Activated T-cell treated with anti-CD3 and anti-CD28 coated beads, Interleukin-2, amount 50 U/mL, for 4 hours (primary cell): ENCODE measurements around the gene ATP4B. TPM values are rescaled to one million over a fixed set of nuclear protein-coding genes. Genes with fewer than 3 reads are reported as not detected.

Experiments used
- ATAC-seq, 2 donors: fragments of 200-7000 bp; cut with Tn5 transposase; one replicate each; pipeline ENCODE4 v1.10.0; 2021
- DNase-seq: peaks from one replicate; pipeline ENCODE4 v3.0.0-alpha.2; 2020
- H3K27me3 Mint-ChIP-seq: one replicate; pipeline ENCODE4 v1.8.0; 2021; ENCODE audit warnings: low read depth, mixed read lengths
- H3K36me3 Mint-ChIP-seq: one replicate; pipeline ENCODE4 v1.8.0; 2022; ENCODE audit warnings: mixed read lengths; ENCODE audit not compliant: insufficient read depth
- H3K4me1 Mint-ChIP-seq: one replicate; pipeline ENCODE4 v1.8.0; 2021; ENCODE audit warnings: low read depth, mixed read lengths
- H3K4me3 Mint-ChIP-seq: one replicate; pipeline ENCODE4 v1.8.0; 2021; ENCODE audit warnings: mild to moderate bottlenecking, moderate library complexity, mixed read lengths
- H3K9me3 Mint-ChIP-seq: one replicate; pipeline ENCODE4 v1.8.0; 2021; ENCODE audit warnings: mixed read lengths
- total RNA-seq, 3 donors: library from RNA; stranded (reverse); gene quantifications; one replicate each; pipeline ENCODE4 v1.2.1, GENCODE V29; 2021

Gene ATP4B
- total RNA-seq, 3 donors from 2014 or later, result not detected

GRCh38 chr13:113618455-113618854, 39.5 kb downstream of the ATP4B start:
- H3K27me3 Mint-ChIP-seq, result no peaks in the 10 kb centered on the region
- no peak overlapping the region for H3K4me3 Mint-ChIP-seq
- H3K9me3 Mint-ChIP-seq, result no peaks in the 10 kb centered on the region
- ATAC-seq (no peak), DNase-seq (no peak)
- peaks cover 3% of the 10 kb centered on the region for H3K4me1 Mint-ChIP-seq
- H3K36me3 Mint-ChIP-seq, result peaks cover 14% of the 10 kb centered on the region

GRCh38 chr13:113617961-113618360, 40.0 kb downstream of the ATP4B start:
- H3K4me3 Mint-ChIP-seq, result no peak overlapping the region
- peaks cover 13% of the 10 kb centered on the region for H3K36me3 Mint-ChIP-seq
- DNase-seq (no peak), ATAC-seq (no peak)
- no peaks in the 10 kb centered on the region for H3K9me3 Mint-ChIP-seq
- H3K27me3 Mint-ChIP-seq, result no peaks in the 10 kb centered on the region
- peaks cover 3% of the 10 kb centered on the region for H3K4me1 Mint-ChIP-seq

- Mint-ChIP-seq H3K27me3 (no peaks in the 10 kb centered on the region), H3K9me3 (no peaks in the 10 kb centered on the region), H3K4me1 (peaks cover 10% of the 10 kb centered on the region), H3K36me3 (peaks cover 11% of the 10 kb centered on the region), H3K4me3 (no peak overlapping the region)
- no peak for DNase-seq
- no peak for ATAC-seq
These were observed 40.8 kb downstream of the ATP4B start for GRCh38 chr13:113616991-113617749.

GRCh38 chr13:113616281-113616906, 41.6 kb downstream of the ATP4B start:
- ATAC-seq, result no peak
- H3K4me1 Mint-ChIP-seq, result peaks cover 10% of the 10 kb centered on the region
- no peaks in the 10 kb centered on the region for H3K9me3 Mint-ChIP-seq
- H3K36me3 Mint-ChIP-seq, result peaks cover 15% of the 10 kb centered on the region
- no peaks in the 10 kb centered on the region for H3K27me3 Mint-ChIP-seq
- DNase-seq, result no peak
- no peak overlapping the region for H3K4me3 Mint-ChIP-seq

GRCh38 chr13:113613789-113614379, 44.1 kb downstream of the ATP4B start:
- Mint-ChIP-seq H3K4me1 (peaks cover 10% of the 10 kb centered on the region), H3K9me3 (no peaks in the 10 kb centered on the region), H3K4me3 (no peak overlapping the region), H3K36me3 (peaks cover 25% of the 10 kb centered on the region), H3K27me3 (no peaks in the 10 kb centered on the region)
- DNase-seq (no peak), ATAC-seq (no peak)

- peaks cover 24% of the 10 kb centered on the region for H3K36me3 Mint-ChIP-seq
- ATAC-seq (no peak), DNase-seq (no peak)
- peaks cover 7% of the 10 kb centered on the region for H3K4me1 Mint-ChIP-seq
- no peak overlapping the region for H3K4me3 Mint-ChIP-seq
- no peaks in the 10 kb centered on the region for H3K27me3 Mint-ChIP-seq
- no peaks in the 10 kb centered on the region for H3K9me3 Mint-ChIP-seq
These were observed 45.4 kb downstream of the ATP4B start for GRCh38 chr13:113612607-113613006.

GRCh38 chr13:113611996-113612395, 46.0 kb downstream of the ATP4B start:
- ATAC-seq, result no peak
- Mint-ChIP-seq H3K36me3 (peaks cover 24% of the 10 kb centered on the region), H3K4me3 (no peak overlapping the region), H3K27me3 (no peaks in the 10 kb centered on the region), H3K4me1 (peaks cover 7% of the 10 kb centered on the region), H3K9me3 (no peaks in the 10 kb centered on the region)
- DNase-seq, result no peak

- Mint-ChIP-seq H3K36me3 (peaks cover 22% of the 10 kb centered on the region), H3K27me3 (no peaks in the 10 kb centered on the region), H3K4me1 (peaks cover 12% of the 10 kb centered on the region), H3K4me3 (no peak overlapping the region), H3K9me3 (no peaks in the 10 kb centered on the region)
- DNase-seq (no peak), ATAC-seq (no peak)
These were observed 47.7 kb downstream of the ATP4B start for GRCh38 chr13:113610266-113610665.

- Mint-ChIP-seq H3K27me3 (no peaks in the 10 kb centered on the region), H3K4me3 (no peak overlapping the region), H3K36me3 (peaks cover 22% of the 10 kb centered on the region), H3K9me3 (no peaks in the 10 kb centered on the region), H3K4me1 (peaks cover 17% of the 10 kb centered on the region)
- no peak for DNase-seq
- no peak for ATAC-seq
These were observed 48.4 kb downstream of the ATP4B start for GRCh38 chr13:113609616-113610015.

GRCh38 chr13:113608967-113609533, 48.9 kb downstream of the ATP4B start:
- Mint-ChIP-seq H3K27me3 (no peaks in the 10 kb centered on the region), H3K36me3 (peaks cover 22% of the 10 kb centered on the region), H3K4me1 (peaks cover 17% of the 10 kb centered on the region), H3K4me3 (no peak overlapping the region), H3K9me3 (no peaks in the 10 kb centered on the region)
- no peak for ATAC-seq
- DNase-seq, result no peak

GRCh38 chr13:113607889-113608635, 49.9 kb downstream of the ATP4B start:
- peaks cover 17% of the 10 kb centered on the region for H3K4me1 Mint-ChIP-seq
- no peaks in the 10 kb centered on the region for H3K27me3 Mint-ChIP-seq
- no peaks in the 10 kb centered on the region for H3K9me3 Mint-ChIP-seq
- no peak for ATAC-seq
- peaks cover 22% of the 10 kb centered on the region for H3K36me3 Mint-ChIP-seq
- no peak overlapping the region for H3K4me3 Mint-ChIP-seq
- no peak for DNase-seq

- H3K9me3 Mint-ChIP-seq, result no peaks in the 10 kb centered on the region
- H3K4me3 Mint-ChIP-seq, result no peak overlapping the region
- peaks cover 22% of the 10 kb centered on the region for H3K36me3 Mint-ChIP-seq
- peaks cover 16% of the 10 kb centered on the region for H3K4me1 Mint-ChIP-seq
- no peak for ATAC-seq
- H3K27me3 Mint-ChIP-seq, result no peaks in the 10 kb centered on the region
- DNase-seq, result no peak
These were observed 50.7 kb downstream of the ATP4B start for GRCh38 chr13:113607056-113607888.

GRCh38 chr13:113605866-113606438, 52.0 kb downstream of the ATP4B start:
- Mint-ChIP-seq H3K4me1 (peaks cover 20% of the 10 kb centered on the region), H3K27me3 (no peaks in the 10 kb centered on the region), H3K9me3 (no peaks in the 10 kb centered on the region), H3K36me3 (peaks cover 13% of the 10 kb centered on the region), H3K4me3 (no peak overlapping the region)
- DNase-seq (no peak), ATAC-seq (no peak)
